SK-N-SH treated with all-trans-retinoic acid at 6 μM for 48 hours (cell line): ENCODE measurements around the gene SIN3B.

Experiments
- ATAC-seq: fragments of 200-7000 bp; cut with Tn5 transposase; 3 replicates; pipeline ENCODE4 v1.9.1; 2020; ENCODE audit warnings: mild to moderate bottlenecking, moderate library complexity
- ARNTL ChIP-seq: fragments of 450-650 bp; formaldehyde crosslinking; IDR thresholded peaks from 2 replicates; pipeline ENCODE4 v1.5.0; 2020; ENCODE audit warnings: low read depth, mild to moderate bottlenecking, moderate library complexity, borderline replicate concordance
- CSDC2 ChIP-seq: fragments of 250-450 bp; sonication (Bioruptor Pico); IDR thresholded peaks from 2 replicates; pipeline ENCODE4 v1.5.0; 2020; ENCODE audit warnings: mild to moderate bottlenecking, moderate library complexity
- ISL1 ChIP-seq: fragments of 250-450 bp; sonication (Bioruptor Pico); IDR thresholded peaks from 2 replicates; pipeline ENCODE4 v2.1.2; 2022; ENCODE audit warnings: mild to moderate bottlenecking, moderate library complexity
- OSR1 ChIP-seq: fragments of 250-450 bp; sonication (Bioruptor Pico); IDR thresholded peaks from 2 replicates; pipeline ENCODE4 v1.8.0; 2022; ENCODE audit warnings: moderate library complexity, mild to moderate bottlenecking, inconsistent platforms
- PPARA ChIP-seq: fragments of 250-450 bp; sonication (Bioruptor Pico); IDR thresholded peaks from 2 replicates; pipeline ENCODE4 v1.5.0; 2020; ENCODE audit warnings: mild to moderate bottlenecking, borderline replicate concordance
- RARB ChIP-seq: fragments of 250-450 bp; sonication (Bioruptor Pico); IDR thresholded peaks from 2 replicates; pipeline ENCODE4 v1.8.0; 2021; ENCODE audit warnings: mild to moderate bottlenecking, moderate library complexity
- SNAI2 ChIP-seq: fragments of 250-450 bp; sonication (Bioruptor Pico); IDR thresholded peaks from 2 replicates; pipeline ENCODE4 v1.5.0; 2020; ENCODE audit warnings: mild to moderate bottlenecking, moderate library complexity
- TCF4 ChIP-seq: fragments of 250-450 bp; sonication (Bioruptor Pico); IDR thresholded peaks from 2 replicates; pipeline ENCODE4 v1.8.0; 2021; ENCODE audit warnings: mild to moderate bottlenecking, moderate library complexity, borderline replicate concordance
- TOX ChIP-seq: fragments of 250-450 bp; sonication (Bioruptor Pico); IDR thresholded peaks from 2 replicates; pipeline ENCODE4 v1.8.0; 2021; ENCODE audit warnings: mild to moderate bottlenecking, moderate library complexity, borderline replicate concordance
- ZC3H10 ChIP-seq: fragments of 250-450 bp; sonication (Bioruptor Pico); IDR thresholded peaks from 2 replicates; pipeline ENCODE4 v1.5.1; 2021; ENCODE audit warnings: mild to moderate bottlenecking, moderate library complexity
- ZFP30 ChIP-seq: fragments of 450-650 bp; formaldehyde crosslinking; IDR thresholded peaks from 2 replicates; pipeline ENCODE4 v1.5.0; 2022; ENCODE audit warnings: mild to moderate bottlenecking, moderate library complexity
- ZNF565 ChIP-seq: fragments of 450-650 bp; formaldehyde crosslinking; conservative IDR thresholded peaks from 2 replicates; pipeline ENCODE4 v1.5.0; 2020; ENCODE audit warnings: low read depth, mild to moderate bottlenecking, moderate library complexity
- ZNF70 ChIP-seq: fragments of 450-650 bp; formaldehyde crosslinking; IDR thresholded peaks from 2 replicates; pipeline ENCODE4 v1.5.0; 2020; ENCODE audit warnings: mild to moderate bottlenecking, moderate library complexity
- ZNF8 ChIP-seq: fragments of 450-650 bp; formaldehyde crosslinking; IDR thresholded peaks from 2 replicates; pipeline ENCODE4 v1.5.0; 2020; ENCODE audit warnings: mild to moderate bottlenecking, moderate library complexity
- TF ChIP-seq, protein P1 (sequence below): fragments of 250-450 bp; sonication (Bioruptor Pico); IDR thresholded peaks from 2 replicates; pipeline ENCODE4 v1.8.0; 2020; ENCODE audit warnings: mild to moderate bottlenecking, moderate library complexity, borderline replicate concordance
- TF ChIP-seq, protein P2 (sequence below): fragments of 250-450 bp; sonication (Bioruptor Pico); IDR thresholded peaks from 2 replicates; pipeline ENCODE4 v1.8.0; 2021; ENCODE audit warnings: low read depth, mild to moderate bottlenecking, moderate library complexity, borderline replicate concordance
- TF ChIP-seq, protein P3 (sequence below): fragments of 250-450 bp; sonication (Bioruptor Pico); IDR thresholded peaks from 2 replicates; pipeline ENCODE4 v1.5.1; 2020; ENCODE audit warnings: low read depth, mild to moderate bottlenecking, moderate library complexity
- TF ChIP-seq, protein P4 (sequence below): fragments of 250-450 bp; sonication (Bioruptor Pico); IDR thresholded peaks from 2 replicates; pipeline ENCODE4 v1.5.0; 2020; ENCODE audit warnings: mild to moderate bottlenecking, moderate library complexity

The SIN3B gene

DNA sequence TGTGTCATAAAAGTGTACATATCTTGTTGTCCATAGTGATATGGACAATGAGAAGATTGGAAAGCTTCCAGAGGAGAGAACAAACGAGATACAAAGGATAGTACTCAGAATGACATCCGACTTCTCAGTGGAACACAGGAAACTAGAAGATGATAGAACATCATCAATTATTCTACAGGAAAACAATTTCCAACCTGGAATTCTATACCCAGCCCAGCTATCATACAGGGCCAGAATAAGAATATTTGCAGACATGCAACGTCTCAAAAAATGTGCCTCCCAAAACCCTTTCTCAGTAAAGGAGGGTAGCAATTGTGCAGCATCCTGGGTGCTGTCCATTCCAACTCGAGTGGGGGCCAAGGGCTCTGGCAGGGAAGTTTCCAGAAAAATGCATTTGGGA, 83.6 kb downstream of the SIN3B start:
- TF ChIP-seq PPARA (CRISPR knock-in tag) (no peak), ZNF70 (CRISPR knock-in tag) (no peak), ZNF8 (no peak)
- TF ChIP-seq, protein P1, sequence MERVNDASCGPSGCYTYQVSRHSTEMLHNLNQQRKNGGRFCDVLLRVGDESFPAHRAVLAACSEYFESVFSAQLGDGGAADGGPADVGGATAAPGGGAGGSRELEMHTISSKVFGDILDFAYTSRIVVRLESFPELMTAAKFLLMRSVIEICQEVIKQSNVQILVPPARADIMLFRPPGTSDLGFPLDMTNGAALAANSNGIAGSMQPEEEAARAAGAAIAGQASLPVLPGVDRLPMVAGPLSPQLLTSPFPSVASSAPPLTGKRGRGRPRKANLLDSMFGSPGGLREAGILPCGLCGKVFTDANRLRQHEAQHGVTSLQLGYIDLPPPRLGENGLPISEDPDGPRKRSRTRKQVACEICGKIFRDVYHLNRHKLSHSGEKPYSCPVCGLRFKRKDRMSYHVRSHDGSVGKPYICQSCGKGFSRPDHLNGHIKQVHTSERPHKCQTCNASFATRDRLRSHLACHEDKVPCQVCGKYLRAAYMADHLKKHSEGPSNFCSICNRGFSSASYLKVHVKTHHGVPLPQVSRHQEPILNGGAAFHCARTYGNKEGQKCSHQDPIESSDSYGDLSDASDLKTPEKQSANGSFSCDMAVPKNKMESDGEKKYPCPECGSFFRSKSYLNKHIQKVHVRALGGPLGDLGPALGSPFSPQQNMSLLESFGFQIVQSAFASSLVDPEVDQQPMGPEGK (CRISPR knock-in tag), result no peak

DNA sequence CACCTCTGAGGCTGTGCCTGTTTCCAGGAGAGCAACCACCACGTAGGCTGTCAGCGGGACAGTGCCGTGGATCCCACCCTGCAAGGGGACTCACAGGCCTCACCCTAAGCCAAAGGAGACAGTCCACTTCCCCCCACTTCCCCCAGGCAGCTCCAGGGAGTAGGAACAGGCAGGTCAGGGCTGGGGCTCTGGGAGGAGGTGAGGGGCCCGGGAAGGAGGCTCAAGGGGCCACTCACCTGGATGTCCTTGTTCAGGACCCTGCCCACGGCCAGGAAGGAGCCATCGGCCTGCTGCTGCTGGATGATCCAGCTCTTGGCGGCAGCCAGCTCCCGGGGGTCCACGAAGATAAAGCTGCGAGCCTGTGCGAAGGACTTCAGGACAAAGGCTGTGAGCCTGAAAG, 85.2 kb downstream of the SIN3B start:
- no peak for ATAC-seq
- TF ChIP-seq RARB (CRISPR knock-in tag) (no peak), TOX (no peak), CSDC2 (CRISPR knock-in tag) (no peak)
- TF ChIP-seq, protein P2, sequence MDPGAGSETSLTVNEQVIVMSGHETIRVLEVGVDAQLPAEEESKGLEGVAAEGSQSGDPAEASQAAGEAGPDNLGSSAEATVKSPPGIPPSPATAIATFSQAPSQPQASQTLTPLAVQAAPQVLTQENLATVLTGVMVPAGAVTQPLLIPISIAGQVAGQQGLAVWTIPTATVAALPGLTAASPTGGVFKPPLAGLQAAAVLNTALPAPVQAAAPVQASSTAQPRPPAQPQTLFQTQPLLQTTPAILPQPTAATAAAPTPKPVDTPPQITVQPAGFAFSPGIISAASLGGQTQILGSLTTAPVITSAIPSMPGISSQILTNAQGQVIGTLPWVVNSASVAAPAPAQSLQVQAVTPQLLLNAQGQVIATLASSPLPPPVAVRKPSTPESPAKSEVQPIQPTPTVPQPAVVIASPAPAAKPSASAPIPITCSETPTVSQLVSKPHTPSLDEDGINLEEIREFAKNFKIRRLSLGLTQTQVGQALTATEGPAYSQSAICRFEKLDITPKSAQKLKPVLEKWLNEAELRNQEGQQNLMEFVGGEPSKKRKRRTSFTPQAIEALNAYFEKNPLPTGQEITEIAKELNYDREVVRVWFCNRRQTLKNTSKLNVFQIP (CRISPR knock-in tag), result no peak
- TF ChIP-seq, protein P3, sequence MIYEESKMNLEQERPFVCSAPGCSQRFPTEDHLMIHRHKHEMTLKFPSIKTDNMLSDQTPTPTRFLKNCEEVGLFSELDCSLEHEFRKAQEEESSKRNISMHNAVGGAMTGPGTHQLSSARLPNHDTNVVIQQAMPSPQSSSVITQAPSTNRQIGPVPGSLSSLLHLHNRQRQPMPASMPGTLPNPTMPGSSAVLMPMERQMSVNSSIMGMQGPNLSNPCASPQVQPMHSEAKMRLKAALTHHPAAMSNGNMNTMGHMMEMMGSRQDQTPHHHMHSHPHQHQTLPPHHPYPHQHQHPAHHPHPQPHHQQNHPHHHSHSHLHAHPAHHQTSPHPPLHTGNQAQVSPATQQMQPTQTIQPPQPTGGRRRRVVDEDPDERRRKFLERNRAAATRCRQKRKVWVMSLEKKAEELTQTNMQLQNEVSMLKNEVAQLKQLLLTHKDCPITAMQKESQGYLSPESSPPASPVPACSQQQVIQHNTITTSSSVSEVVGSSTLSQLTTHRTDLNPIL, result no peak

More for the DNA sequence above, 83.6 kb downstream of the SIN3B start:
- ATAC-seq, result no peak

DNA sequence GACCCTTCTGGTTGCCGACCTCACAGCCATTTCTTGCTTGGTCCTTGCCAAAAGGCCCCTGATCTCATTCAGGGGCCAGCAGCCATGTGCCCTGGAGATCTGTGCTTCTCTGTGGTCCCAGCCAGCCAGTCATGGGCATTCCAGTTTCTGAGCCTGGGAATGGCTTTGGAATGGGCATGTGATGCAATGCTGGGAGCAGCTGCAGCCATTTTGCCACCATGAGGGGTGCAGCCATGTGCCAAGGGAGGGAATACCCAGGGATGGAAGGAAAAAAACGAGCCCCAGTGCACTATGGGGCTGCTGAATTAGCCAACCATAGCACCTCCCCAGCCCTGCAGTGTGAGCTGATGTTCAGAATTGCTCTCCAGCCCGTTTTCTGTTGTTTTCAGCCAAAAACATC, 85.9 kb downstream of the SIN3B start:
- no peak for ATAC-seq
- TF ChIP-seq SNAI2 (no peak), ZFP30 (no peak), TCF4 (CRISPR knock-in tag) (no peak), ZNF565 (CRISPR knock-in tag) (no peak), ISL1 (CRISPR knock-in tag) (no peak), OSR1 (CRISPR knock-in tag) (no peak), CSDC2 (CRISPR knock-in tag) (no peak), ZNF70 (CRISPR knock-in tag) (no peak)
- TF ChIP-seq, protein P3, result no peak
- TF ChIP-seq, protein P4, sequence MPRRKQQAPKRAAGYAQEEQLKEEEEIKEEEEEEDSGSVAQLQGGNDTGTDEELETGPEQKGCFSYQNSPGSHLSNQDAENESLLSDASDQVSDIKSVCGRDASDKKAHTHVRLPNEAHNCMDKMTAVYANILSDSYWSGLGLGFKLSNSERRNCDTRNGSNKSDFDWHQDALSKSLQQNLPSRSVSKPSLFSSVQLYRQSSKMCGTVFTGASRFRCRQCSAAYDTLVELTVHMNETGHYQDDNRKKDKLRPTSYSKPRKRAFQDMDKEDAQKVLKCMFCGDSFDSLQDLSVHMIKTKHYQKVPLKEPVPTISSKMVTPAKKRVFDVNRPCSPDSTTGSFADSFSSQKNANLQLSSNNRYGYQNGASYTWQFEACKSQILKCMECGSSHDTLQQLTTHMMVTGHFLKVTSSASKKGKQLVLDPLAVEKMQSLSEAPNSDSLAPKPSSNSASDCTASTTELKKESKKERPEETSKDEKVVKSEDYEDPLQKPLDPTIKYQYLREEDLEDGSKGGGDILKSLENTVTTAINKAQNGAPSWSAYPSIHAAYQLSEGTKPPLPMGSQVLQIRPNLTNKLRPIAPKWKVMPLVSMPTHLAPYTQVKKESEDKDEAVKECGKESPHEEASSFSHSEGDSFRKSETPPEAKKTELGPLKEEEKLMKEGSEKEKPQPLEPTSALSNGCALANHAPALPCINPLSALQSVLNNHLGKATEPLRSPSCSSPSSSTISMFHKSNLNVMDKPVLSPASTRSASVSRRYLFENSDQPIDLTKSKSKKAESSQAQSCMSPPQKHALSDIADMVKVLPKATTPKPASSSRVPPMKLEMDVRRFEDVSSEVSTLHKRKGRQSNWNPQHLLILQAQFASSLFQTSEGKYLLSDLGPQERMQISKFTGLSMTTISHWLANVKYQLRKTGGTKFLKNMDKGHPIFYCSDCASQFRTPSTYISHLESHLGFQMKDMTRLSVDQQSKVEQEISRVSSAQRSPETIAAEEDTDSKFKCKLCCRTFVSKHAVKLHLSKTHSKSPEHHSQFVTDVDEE (CRISPR knock-in tag), result no peak
- TF ChIP-seq, protein P1 (CRISPR knock-in tag), result no peak

DNA sequence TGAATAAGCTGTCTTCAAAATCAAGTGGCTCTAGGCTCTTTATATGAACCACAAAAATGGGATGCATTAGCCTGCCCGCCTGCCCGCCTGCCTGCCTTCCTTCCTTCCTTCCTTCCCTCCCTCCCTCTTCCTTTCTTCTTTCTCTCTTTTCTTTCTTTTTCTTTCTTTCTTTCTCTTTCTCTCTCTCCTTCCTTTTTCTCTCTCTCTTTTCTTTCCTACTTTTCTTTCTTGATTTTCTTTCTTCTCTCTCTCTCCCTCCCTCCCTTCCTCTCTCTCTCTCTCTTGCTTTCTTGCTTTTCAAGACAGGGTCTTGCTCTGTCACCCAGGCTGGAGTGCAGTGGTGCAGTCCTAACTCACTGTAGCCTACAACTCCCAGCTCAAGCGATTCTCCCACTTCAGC, 86.5 kb downstream of the SIN3B start:
- no peak for TF ChIP-seq ZC3H10 (CRISPR knock-in tag)
- TF ChIP-seq TCF4 (CRISPR knock-in tag), result no peak
- no peak for TF ChIP-seq ARNTL (CRISPR knock-in tag)
- TF ChIP-seq ZFP30, result no peak
- ATAC-seq, result no peak
